H1 (cell line): Measurements from ENCODE around the gene GSTO2.

Experiments
- CHD2 ChIP-seq: IDR thresholded peaks from 2 replicates; pipeline ENCODE4 v1.6.1; 2012; ENCODE audit warnings: low read length, improper control_type of control experiment
- EZH2 ChIP-seq: fragments of 200-600 bp; sonication (generic); IDR thresholded peaks from 2 replicates; pipeline ENCODE4 v1.7.1; 2012; ENCODE audit warnings: low read depth, mild to moderate bottlenecking, moderate library complexity, low read length, inconsistent platforms; ENCODE audit not compliant: severe bottlenecking
- HDAC2 ChIP-seq, 2 experiments: fragments of 300-600 bp in 1 of 2; sonication (generic) in 1 of 2; IDR thresholded peaks; 2 replicates each; pipeline ENCODE4 v1.6.1; 2011 to 2012; ENCODE audit warnings: low read depth in 2 of 2, low read length in 2 of 2, mild to moderate bottlenecking in 2 of 2, moderate library complexity in 2 of 2, borderline replicate concordance in 1 of 2, inconsistent platforms in 1 of 2
- POLR2A ChIP-seq, 2 experiments: IDR thresholded peaks; 1 replicate in 1 of 2; 2 replicates in 1 of 2; pipeline ENCODE4 v1.6.1; 2011; ENCODE audit warnings: low read depth in 2 of 2, low read length in 2 of 2, mild to moderate bottlenecking in 2 of 2; ENCODE audit errors: control extremely low read depth in 1 of 2
- SP2 ChIP-seq: IDR thresholded peaks from 2 replicates; pipeline ENCODE4 v1.6.1; 2012; ENCODE audit warnings: mild to moderate bottlenecking, low read length, inconsistent platforms
- TCF12 ChIP-seq: IDR thresholded peaks from 2 replicates; pipeline ENCODE4 v1.6.1; 2011; ENCODE audit warnings: low read depth, mild to moderate bottlenecking, low read length
- TF ChIP-seq, protein P1 (sequence below), 3 experiments: IDR thresholded peaks; 1 replicate in 2 of 3; 2 replicates in 1 of 3; pipeline versions ENCODE4 v1.5.1 to v1.6.1; 2011; ENCODE audit warnings: low read length in 3 of 3, mild to moderate bottlenecking in 3 of 3, inconsistent platforms in 2 of 3, low read depth in 1 of 3, moderate library complexity in 1 of 3; ENCODE audit not compliant: insufficient read depth in 1 of 3; ENCODE audit errors: control extremely low read depth in 1 of 3

- TF ChIP-seq POLR2A (IDR thresholded peaks at IDR 0.05; ENCODE audit: control extremely low read depth in 1 of 2, low read depth in 2 of 2, low read length in 2 of 2) (no peak), SP2 (no peak), CHD2 (no peak), TCF12 (no peak), EZH2 (no peak), HDAC2 (IDR thresholded peaks at IDR 0.05; ENCODE audit: borderline replicate concordance in 1 of 2, low read depth in 2 of 2, low read length in 2 of 2) (no peak)
- TF ChIP-seq, protein P1, sequence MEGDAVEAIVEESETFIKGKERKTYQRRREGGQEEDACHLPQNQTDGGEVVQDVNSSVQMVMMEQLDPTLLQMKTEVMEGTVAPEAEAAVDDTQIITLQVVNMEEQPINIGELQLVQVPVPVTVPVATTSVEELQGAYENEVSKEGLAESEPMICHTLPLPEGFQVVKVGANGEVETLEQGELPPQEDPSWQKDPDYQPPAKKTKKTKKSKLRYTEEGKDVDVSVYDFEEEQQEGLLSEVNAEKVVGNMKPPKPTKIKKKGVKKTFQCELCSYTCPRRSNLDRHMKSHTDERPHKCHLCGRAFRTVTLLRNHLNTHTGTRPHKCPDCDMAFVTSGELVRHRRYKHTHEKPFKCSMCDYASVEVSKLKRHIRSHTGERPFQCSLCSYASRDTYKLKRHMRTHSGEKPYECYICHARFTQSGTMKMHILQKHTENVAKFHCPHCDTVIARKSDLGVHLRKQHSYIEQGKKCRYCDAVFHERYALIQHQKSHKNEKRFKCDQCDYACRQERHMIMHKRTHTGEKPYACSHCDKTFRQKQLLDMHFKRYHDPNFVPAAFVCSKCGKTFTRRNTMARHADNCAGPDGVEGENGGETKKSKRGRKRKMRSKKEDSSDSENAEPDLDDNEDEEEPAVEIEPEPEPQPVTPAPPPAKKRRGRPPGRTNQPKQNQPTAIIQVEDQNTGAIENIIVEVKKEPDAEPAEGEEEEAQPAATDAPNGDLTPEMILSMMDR (IDR thresholded peaks at IDR 0.05; ENCODE audit: control extremely low read depth in 1 of 3, insufficient read depth in 1 of 3, low read depth in 1 of 3, low read length in 3 of 3): no peak
These were observed 58.1 kb downstream of the GSTO2 start for GRCh38 chr10:104326991-104327610.
